ENCODE measurements around the gene SLC49A3.
"Not testable (repeated sequence)": the region's sequence is repeated elsewhere in the genome, so short reads cannot be mapped to it uniquely, and the experiment has no call there.

The SLC49A3 gene

DNA sequence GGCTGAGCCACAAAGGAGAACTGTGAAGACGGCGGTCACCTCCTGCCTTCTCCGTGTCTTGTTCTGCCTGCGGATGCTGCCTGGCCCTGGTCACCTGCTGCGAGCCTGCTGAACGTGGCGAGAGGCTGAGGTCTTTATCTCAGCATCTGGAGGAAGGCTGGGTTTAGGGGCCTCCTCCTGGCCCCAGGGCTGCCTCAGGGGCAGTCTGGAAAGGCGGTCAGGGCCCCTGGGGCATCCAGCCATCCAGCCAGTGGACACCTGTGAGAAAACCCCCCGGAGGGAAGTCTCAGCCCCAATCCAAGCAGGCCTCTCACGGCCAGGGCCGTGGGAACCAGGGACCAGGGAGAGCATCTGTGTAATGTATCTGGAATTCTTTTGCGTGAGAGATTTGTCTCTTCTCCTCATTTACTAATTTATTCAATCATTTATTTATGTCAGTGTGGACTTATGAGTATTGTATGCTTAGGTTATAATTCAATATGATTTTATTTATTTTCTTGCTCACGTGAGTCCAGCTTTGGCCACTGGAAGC, 52.3 kb downstream of the SLC49A3 start:
- H3K4me3 ChIP-seq (ENCODE audit: low read depth, low read length) = no peak overlapping the region
- TF ChIP-seq, protein P1, sequence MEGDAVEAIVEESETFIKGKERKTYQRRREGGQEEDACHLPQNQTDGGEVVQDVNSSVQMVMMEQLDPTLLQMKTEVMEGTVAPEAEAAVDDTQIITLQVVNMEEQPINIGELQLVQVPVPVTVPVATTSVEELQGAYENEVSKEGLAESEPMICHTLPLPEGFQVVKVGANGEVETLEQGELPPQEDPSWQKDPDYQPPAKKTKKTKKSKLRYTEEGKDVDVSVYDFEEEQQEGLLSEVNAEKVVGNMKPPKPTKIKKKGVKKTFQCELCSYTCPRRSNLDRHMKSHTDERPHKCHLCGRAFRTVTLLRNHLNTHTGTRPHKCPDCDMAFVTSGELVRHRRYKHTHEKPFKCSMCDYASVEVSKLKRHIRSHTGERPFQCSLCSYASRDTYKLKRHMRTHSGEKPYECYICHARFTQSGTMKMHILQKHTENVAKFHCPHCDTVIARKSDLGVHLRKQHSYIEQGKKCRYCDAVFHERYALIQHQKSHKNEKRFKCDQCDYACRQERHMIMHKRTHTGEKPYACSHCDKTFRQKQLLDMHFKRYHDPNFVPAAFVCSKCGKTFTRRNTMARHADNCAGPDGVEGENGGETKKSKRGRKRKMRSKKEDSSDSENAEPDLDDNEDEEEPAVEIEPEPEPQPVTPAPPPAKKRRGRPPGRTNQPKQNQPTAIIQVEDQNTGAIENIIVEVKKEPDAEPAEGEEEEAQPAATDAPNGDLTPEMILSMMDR (IDR thresholded peaks at IDR 0.05; ENCODE audit: low read depth, low read length) = no peak

DNA sequence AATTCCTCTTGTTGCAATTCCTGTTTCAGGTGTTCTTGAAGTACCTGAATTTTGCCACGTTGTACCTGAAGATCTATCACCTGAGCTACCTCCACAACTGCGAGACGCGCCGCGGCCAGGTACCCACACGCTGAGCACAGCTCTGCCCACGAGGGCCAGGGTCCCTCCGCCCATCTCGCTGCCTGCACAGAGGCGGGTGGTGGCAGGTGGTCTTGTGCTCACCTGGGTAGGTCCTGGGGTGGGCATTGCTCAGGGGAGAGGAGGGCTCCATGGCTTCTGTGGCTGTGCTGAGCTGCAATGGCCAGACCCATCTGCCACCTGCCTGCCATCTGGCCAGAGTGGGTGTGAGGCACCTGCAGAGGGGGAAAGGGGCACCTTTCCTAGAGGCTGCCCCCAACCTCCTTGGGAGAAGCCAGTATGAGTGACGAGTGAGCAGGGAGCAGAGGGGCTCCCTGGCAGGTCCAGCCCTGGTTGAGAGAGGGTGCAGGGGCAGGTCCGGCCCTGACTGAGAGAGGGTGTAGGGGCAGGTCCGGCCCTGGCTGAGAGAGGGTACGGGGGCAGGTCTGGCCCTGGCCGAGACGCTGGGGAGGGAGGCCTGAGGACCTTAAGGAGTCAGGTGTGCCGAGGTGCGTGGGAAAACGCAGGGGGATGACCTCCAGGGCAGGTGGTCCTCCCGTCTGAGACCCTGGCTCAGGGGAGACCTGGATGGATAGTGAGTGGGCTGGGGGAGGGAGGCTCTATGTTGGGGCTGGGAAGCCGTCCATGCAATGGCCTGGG, 52.9 kb downstream of the SLC49A3 start:
- TF ChIP-seq, protein P1 (IDR thresholded peaks at IDR 0.05; ENCODE audit: low read depth, low read length) = no peak
- no peak overlapping the region for H3K4me3 ChIP-seq (ENCODE audit: low read depth, low read length)

DNA sequence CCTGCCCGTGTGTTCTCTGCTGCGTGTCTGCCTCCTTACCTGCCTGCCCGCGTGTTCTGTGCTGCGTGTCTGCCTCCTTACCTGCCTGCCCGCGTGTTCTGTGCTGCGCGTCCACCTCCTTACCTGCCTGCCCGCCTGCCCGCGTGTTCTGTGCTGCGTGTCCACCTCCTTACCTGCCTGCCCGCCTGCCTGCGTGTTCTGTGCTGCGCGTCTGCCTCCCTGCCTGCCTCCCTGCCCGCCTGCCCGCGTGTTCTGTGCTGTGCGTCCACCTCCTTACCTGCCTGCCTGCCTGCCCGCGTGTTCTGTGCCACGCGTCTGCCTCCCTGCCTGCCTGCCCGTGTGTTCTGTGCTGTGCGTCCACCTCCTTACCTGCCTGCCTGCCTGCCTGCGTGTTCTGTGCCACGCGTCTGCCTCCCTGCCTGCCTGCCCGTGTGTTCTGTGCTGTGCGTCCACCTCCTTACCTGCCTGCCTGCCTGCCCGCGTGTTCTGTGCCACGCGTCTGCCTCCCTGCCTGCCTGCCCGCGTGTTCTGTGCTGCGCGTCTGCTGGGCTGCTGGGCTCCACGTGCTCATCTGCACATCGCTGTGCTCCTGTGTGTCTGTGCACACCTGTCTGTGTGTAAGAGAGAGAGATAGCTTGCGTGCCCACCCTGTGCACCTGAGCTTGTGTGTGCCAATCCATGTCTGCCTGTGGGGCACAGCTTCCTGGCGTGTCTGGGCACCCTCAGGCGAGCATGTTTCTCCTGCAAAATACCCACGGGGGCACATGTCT, 53.7 kb downstream of the SLC49A3 start:
- not testable (repeated sequence) for H3K4me3 ChIP-seq (ENCODE audit: low read depth, low read length)

DNA sequence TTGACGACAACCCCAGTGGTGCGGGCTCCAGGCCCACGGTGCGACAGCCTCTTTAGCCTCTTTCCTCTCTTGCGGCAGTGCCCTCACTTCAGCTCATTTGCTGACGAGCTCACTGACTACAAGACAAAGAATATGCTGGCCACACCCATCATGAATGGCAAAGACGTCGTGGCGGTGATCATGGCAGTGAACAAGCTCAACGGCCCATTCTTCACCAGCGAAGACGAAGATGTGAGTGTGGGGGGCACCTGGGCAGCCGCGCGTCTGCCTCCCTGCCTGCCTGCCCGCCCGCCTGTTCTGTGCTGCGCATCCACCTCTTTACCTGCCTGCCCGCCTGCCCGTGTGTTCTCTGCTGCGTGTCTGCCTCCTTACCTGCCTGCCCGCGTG, 54.4 kb downstream of the SLC49A3 start:
- no peak overlapping the region for H3K4me3 ChIP-seq (ENCODE audit: low read depth, low read length)
- TF ChIP-seq, protein P1 (IDR thresholded peaks at IDR 0.05; ENCODE audit: low read depth, low read length) = no peak

DNA sequence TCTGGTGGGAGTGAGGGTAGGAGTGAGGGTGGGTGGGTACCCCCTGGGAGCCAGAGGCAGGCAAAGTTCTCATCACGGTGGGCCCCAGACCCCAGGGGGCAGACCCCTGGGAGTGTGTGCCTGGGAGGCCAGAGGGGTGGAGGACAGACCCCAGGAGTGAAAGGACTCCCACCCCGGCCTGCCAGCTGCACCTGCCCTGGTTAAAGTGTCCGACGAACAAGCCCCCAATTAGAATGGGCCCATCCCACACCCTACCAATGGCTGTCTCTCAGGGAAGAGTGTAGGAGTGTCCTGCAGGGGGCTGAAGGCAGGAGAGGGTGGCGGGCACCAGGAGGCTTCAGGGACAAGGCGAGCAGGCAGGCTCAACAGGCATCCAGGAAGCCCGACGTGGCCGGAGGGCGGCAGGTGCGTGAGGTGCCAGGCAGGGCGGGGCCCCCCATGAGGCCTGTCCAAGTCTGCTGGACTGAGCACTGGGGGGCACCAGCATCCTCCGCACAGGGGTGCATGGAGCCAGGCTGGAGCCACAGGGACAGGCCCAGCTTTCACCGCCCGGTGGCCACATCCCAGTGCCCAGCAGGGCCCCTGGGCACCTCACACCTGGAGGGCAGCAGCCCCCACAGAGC, 54.9 kb downstream of the SLC49A3 start:
- H3K4me3 ChIP-seq (ENCODE audit: low read depth, low read length) = no peak overlapping the region
- TF ChIP-seq, protein P1 (IDR thresholded peaks at IDR 0.05; ENCODE audit: low read depth, low read length) = no peak

DNA sequence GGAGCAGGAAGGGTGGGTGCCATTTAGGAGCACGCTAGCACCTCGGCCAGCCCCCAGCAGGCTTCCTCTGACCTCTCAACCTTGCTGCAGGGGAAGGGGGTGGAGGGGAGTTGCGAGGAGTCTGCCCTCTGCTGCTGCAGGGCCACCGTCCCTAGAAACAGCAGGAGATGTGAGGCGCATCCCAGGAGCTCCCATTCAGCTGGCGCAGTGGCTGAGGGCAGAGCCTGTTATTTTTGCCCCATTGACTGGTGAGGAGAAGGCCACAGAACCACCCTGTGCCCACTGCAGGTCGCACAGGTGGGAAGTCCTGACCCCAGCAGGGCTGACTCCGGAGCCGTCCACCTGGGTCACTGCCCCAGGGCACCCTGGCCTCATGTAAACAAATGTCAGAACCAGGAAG, 55.5 kb downstream of the SLC49A3 start:
- no peak overlapping the region for H3K4me3 ChIP-seq (ENCODE audit: low read depth, low read length)
- TF ChIP-seq, protein P1 (IDR thresholded peaks at IDR 0.05; ENCODE audit: low read depth, low read length) = no peak

DNA sequence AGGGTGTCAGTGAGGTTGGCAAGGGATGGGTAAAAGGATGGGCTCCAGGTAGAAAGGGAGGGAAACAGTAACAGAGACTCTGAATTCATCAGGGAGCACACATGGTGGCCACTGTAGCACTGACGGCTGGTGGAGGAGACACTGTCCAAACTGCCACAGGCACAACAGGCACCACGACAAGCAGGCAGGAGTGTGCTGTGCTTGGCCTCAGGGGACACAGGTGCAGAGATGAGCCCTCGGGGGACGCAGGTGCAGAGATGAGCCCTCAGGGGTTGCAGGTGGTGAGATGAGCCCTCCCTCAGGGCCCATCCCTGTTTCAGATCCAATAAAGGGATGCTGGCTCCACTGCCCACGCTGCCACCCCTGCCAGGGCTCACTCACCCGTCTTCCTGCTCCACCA, 56.0 kb downstream of the SLC49A3 start:
- TF ChIP-seq, protein P1 (IDR thresholded peaks at IDR 0.05; ENCODE audit: low read depth, low read length) = no peak

More for the DNA sequence above, 56.0 kb downstream of the SLC49A3 start:
- H3K4me3 ChIP-seq (ENCODE audit: low read depth, low read length) = no peak overlapping the region

Data from WI38 (cell line).